DLD1 (cell line): ENCODE measurements around the gene CCR7.
"Not testable (repeated sequence)": the region's sequence is repeated elsewhere in the genome, so short reads cannot be mapped to it uniquely, and the experiment has no call there.

ENCODE experiments used
- in situ Hi-C: cut with HindIII; loops from 2 replicates; pipeline ENCODE4 v1.10.0; 2017; ENCODE audit warnings: low sequenced_read_pairs

The CCR7 gene

GRCh38 chr17:40597556-40598300, 32.5 kb upstream of the CCR7 start:
- in situ Hi-C loops, result no loop called here

- in situ Hi-C loops, result no loop called here
These were observed 31.9 kb upstream of the CCR7 start for GRCh38 chr17:40597156-40597555.

- in situ Hi-C loops, result no loop called here
These were observed 31.1 kb upstream of the CCR7 start for GRCh38 chr17:40596261-40596919.

DNA sequence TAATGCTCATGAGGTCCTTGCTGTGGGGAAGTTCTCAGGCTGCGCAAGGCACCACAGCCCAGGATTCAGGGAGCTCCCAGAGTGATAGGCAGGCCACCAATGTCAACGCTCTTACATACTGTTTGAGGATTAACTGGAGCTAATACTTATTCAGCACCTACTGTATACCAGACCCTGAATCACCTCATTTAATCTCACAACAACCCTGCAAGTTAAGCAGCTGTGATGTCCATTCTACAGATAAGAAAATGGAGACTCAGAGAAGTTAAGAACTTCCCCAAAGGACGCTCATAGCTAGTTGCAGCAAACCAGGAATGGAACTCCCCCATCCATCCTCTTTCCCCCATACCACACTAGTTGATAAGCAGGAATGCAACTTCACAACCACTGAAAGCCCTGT, 25.5 kb upstream of the CCR7 start:
- in situ Hi-C loops, result no loop called here

GRCh38 chr17:40588552-40588951, 23.3 kb upstream of the CCR7 start:
- in situ Hi-C loops, result no loop called here

- in situ Hi-C loops, result not testable (repeated sequence)
These were observed 21.0 kb upstream of the CCR7 start for GRCh38 chr17:40586264-40586663.

DNA sequence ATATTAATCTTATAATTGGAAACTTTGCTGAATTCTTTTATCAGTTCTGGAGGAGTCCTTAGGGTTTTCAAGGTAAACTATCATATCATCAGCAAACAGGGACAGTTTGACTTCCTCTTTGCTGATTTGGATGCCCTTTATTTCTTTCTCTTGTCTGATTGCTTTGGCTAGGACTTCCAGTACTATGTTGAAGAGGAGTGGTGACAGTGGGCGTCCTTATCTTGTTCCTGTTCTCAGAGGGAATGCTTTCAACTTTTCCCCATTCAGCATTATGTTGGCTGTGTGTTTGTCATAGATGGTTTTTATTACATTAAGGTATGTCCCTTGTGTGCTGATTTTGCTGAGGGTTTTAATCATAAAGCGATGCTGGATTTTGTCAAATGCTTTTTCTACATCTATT, 19.7 kb upstream of the CCR7 start:
- in situ Hi-C loops, result not testable (repeated sequence)

DNA sequence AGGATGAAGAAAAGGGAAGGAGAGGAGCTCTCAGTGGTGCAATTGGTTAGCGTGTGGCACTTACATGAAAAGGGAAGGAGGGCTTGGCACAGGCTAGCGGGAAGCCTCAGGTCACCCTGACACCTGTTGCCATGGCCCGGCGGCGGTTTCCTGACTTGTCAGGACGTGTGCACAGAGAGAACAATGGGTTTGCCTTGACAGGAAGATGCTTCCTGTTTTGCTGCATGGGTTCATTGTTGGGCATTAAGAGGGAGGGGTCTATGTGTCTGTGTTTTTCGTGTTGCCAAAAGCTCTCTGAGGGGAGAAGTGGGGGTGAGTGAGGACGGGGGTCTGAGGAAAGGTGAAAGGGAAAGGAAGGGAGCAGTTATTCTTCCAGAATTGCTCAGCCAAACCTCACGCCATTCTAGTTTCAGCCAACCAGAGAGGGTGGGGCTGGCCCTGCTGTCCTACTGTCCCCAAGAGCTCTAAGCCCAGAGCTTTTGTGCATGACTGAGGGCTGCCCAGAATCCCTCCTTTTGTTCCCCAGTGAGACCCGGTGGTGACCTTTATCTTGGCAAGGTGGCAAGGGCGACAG, 17.1 kb upstream of the CCR7 start:
- in situ Hi-C loops, result no loop called here

GRCh38 chr17:40580140-40580539, 14.9 kb upstream of the CCR7 start:
- in situ Hi-C loops, result no loop called here

GRCh38 chr17:40579471-40579870, 14.2 kb upstream of the CCR7 start:
- in situ Hi-C loops, result no loop called here

DNA sequence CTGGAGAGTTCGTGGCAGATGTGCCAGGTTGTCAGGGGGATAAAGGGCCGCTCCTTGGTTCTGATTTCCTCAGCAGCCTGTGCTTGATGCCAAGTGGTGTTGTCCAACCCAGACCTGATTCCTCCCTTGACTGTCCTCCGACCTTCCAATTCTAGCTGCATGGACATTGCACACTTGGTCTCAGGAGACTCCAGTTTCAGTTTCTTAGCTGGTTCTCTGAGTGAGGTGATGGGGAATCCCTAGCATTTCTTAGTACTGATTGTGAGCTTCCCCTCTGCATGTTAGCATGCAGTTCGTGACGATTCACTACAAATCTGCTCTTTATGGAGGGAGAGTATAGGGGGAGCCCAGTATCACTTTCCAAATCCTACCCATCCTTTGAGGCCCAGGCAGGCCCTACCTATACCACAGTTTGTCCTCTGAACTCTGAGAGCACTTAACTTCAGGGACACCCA, 12.4 kb upstream of the CCR7 start:
- in situ Hi-C loops, result no loop called here

DNA sequence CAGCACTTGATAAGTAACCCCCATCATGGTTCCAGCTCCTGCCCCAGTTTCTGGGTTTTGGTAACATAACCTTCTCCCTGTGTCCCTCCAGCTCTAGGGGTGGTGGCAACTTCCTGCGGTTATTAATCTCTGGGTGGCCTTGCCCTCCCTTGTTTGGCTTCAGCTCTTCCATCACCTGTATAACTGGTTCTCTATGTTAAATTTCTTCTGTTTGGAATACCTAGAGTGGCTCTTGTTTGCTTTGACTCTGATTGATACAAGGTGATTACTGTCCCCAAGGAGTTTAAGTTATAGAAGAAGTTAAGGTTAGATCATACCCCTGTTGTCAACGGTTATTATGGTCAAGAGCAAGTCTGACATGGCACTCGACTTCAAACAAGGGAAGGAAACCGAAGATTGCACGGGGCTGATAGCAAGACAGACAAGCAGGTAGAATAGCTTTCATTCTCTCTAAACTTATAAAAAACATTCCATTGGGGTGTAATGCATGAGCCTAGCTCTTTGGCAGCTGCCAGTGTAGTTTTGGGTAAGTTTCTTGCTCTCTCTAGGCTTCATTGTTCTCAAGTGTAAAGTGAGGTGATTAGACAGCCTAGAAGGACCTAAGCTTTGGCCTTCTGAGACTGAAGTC, 11.0 kb upstream of the CCR7 start:
- in situ Hi-C loops, result no loop called here

- in situ Hi-C loops, result no loop called here
These were observed 9.0 kb upstream of the CCR7 start for GRCh38 chr17:40574292-40574691.

DNA sequence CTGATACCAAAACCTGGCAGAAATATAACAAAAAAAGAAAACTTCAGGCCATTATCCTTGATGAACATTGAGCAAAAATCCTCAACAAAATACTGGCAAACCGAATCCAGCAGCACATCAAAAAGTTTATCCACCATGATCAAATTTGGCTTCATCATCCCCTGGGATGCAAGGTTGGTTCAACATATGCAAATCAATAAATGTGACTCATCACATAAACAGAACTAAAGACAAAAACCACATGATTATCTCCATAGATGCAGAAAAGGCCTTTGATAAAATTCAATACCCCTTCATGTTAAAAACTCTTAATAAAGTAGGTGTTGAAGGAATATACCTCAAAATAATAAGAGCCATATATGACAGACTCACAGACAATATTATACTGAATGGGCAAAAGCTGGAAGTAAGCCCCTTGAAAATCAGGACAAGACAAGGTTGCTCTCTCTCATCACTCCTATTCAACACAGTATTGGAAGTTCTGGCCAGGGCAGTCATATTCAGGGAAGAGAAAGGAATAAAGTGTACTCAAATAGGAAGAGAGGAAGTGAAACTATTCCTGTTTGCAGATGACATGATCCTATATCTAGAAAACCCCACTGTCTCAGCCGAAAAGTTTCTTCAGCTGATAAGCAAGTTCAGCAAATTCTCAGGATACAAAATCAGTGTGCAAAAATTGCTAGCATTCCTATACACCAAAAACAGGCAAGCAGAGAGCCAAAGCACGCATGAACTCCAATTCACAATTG, 7.1 kb upstream of the CCR7 start:
- in situ Hi-C loops, result not testable (repeated sequence)

DNA sequence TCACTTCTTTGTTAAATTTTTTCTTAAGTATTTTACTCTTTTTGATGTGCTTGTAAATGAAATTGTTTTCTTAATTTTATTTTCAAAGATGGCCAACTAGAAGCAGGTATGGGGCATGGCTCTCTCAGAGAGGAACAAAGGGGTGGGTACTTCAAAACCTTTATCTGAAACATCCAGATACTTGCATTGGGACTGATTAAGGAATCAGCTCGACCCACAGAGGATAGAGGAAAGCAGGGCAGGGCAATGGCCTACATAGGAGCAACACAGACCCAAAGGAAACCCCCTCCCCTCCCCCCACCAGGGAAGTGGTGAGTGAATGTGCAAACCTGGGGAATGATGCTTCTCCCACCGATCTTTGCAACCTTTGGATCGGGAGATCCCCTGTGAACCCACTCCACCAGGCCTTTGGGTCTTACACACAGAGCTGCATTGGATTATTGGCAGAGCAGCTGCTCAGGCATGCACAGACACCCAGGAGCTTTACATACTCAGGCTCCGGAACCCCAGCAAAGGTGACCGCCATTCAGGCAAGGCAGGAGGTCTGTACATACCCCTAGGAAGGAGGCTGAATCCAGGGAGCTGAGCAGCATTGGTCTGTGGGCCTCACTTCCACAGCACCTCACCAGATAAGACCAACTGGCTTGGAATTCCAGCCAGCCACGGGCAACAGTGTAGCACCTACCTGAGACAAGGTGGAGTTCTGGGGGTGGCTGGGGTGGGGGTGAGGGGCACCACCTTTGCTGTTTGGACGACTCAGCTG, 3.0 kb upstream of the CCR7 start:
- in situ Hi-C loops, result no loop called here

- in situ Hi-C loops, result no loop called here
These were observed 2.1 kb upstream of the CCR7 start for GRCh38 chr17:40567377-40567776.

DNA sequence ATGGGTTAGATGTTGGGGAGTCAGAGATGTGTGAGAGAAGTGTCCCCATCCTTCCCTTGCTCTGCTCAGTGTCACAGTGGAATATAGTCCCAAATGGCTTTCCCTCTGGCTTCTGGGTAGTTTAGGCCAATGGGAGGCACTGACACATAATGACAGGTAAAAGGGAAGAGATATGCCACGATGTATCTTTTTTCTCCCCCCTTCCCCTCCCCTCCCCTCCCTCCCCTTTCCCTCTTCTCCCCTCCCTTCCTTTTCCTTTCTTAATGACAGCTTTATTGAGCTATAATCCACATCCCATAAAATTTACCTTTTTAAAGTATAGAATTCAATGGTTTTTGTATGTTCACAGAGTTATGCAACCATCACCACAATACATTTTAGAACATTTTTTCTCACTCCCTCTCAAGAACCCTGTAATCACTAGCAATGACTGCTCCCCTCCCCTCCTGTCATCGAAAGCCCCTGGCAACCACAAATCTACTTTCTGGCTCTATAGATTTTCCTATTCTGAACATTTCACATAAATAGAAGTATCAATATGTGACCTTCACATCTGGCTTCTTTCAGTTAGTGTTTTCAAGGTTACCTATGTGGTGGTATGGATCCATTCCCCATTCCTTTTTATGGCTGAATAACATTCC, 617 bp upstream of the CCR7 start:
- in situ Hi-C loops, result no loop called here

- in situ Hi-C loops, result no loop called here
These were observed 933 bp downstream of the CCR7 start for GRCh38 chr17:40564195-40564882.
